ENCODE measurements around the gene PXYLP1.

- no peak for TF ChIP-seq CTCF (conservative IDR thresholded peaks at IDR 0.05)
- TF ChIP-seq EZH2 (IDR thresholded peaks at IDR 0.05; ENCODE audit: low read depth) = no peak
These were observed 11.7 kb downstream of the PXYLP1 start for GRCh38 chr3:141243271-141243707.
